Nephron (organoid): Measurements from ENCODE around the gene CLCN4.

Experiments used
- H3K27ac Mint-ChIP-seq, 3 experiments: 2 replicates each; pipeline ENCODE4 v1.8.0; 2020; ENCODE audit warnings: mixed read lengths in 3 of 3, mild to moderate bottlenecking in 2 of 3, moderate library complexity in 1 of 3
- H3K27me3 Mint-ChIP-seq: 2 replicates; pipeline ENCODE4 v1.8.0; 2021; ENCODE audit warnings: low read depth, mild to moderate bottlenecking, moderate library complexity, mixed read lengths
- H3K36me3 Mint-ChIP-seq: 2 replicates; pipeline ENCODE4 v1.8.0; 2020; ENCODE audit warnings: low read depth, mixed read lengths
- H3K4me1 Mint-ChIP-seq: 2 replicates; pipeline ENCODE4 v1.8.0; 2020; ENCODE audit warnings: mixed read lengths
- H3K4me3 Mint-ChIP-seq, 3 experiments: 2 replicates each; pipeline ENCODE4 v1.8.0; 2020; ENCODE audit warnings: mild to moderate bottlenecking in 3 of 3, mixed read lengths in 3 of 3, moderate library complexity in 2 of 3
- H3K9me3 Mint-ChIP-seq: 2 replicates; pipeline ENCODE4 v1.8.0; 2020; ENCODE audit warnings: mixed read lengths
- TF ChIP-seq, protein P1 (sequence below), 3 experiments: fragments of 200-600 bp; sonication (generic); IDR thresholded peaks; one replicate each; pipeline ENCODE4 v1.5.0; 2021; ENCODE audit warnings: antibody characterized with exemption in 3 of 3; ENCODE audit not compliant: unreplicated experiment in 3 of 3

The CLCN4 gene

DNA sequence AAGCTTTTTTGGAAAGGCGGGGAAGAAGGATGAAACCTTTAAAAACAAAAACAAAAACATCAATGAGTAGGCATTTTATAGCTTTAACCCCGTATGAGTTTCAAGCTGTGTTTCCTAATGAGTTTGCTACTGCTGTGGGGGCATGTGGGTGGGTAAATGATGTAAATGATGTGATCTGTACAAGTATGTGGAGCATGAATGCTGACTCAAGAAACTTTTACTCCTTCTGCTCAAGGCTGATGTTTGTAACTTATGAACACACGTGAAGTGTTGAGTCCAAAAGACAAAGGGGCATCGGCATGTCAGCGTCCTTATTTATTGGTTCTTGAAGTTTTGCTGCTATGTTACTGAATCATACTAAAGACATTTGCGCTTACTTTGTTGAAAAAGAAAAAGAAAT, 76.9 kb downstream of the CLCN4 start:
- H3K27ac Mint-ChIP-seq: no peak overlapping the region
- H3K36me3 Mint-ChIP-seq: peaks cover 20% of the 10 kb centered on the region
- no peaks in the 10 kb centered on the region for H3K27me3 Mint-ChIP-seq
- TF ChIP-seq, protein P1, sequence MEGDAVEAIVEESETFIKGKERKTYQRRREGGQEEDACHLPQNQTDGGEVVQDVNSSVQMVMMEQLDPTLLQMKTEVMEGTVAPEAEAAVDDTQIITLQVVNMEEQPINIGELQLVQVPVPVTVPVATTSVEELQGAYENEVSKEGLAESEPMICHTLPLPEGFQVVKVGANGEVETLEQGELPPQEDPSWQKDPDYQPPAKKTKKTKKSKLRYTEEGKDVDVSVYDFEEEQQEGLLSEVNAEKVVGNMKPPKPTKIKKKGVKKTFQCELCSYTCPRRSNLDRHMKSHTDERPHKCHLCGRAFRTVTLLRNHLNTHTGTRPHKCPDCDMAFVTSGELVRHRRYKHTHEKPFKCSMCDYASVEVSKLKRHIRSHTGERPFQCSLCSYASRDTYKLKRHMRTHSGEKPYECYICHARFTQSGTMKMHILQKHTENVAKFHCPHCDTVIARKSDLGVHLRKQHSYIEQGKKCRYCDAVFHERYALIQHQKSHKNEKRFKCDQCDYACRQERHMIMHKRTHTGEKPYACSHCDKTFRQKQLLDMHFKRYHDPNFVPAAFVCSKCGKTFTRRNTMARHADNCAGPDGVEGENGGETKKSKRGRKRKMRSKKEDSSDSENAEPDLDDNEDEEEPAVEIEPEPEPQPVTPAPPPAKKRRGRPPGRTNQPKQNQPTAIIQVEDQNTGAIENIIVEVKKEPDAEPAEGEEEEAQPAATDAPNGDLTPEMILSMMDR (IDR thresholded peaks at IDR 0.05; ENCODE audit: unreplicated experiment in 3 of 3): no peak
- no peak overlapping the region for H3K4me3 Mint-ChIP-seq
- H3K4me1 Mint-ChIP-seq: no peaks in the 10 kb centered on the region
- H3K9me3 Mint-ChIP-seq: no peaks in the 10 kb centered on the region

DNA sequence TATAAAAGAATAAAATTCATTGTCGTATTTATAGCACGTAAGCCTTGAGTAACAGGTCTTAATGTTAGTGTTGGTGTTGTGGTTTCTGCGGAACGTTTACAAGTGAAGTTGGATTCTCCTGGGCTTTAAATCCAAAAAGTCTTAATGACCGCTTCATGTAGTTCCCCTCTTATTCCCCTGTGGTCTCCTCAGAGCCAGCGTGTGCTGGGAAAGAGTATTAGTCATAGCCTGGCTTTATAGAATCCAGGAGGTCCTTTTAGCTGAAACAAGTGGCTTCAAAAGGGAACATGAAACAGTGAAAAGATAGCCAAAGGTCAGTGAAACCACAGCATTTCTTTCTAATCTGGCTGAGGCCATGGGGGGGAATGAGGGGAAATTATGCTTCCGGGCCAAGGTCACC, 79.1 kb downstream of the CLCN4 start:
- Mint-ChIP-seq H3K9me3 (no peaks in the 10 kb centered on the region), H3K36me3 (peaks cover 16% of the 10 kb centered on the region), H3K4me1 (no peaks in the 10 kb centered on the region), H3K27me3 (no peaks in the 10 kb centered on the region), H3K4me3 (no peak overlapping the region), H3K27ac (no peak overlapping the region)
- TF ChIP-seq, protein P1 (IDR thresholded peaks at IDR 0.05; ENCODE audit: unreplicated experiment in 3 of 3): no peak

DNA sequence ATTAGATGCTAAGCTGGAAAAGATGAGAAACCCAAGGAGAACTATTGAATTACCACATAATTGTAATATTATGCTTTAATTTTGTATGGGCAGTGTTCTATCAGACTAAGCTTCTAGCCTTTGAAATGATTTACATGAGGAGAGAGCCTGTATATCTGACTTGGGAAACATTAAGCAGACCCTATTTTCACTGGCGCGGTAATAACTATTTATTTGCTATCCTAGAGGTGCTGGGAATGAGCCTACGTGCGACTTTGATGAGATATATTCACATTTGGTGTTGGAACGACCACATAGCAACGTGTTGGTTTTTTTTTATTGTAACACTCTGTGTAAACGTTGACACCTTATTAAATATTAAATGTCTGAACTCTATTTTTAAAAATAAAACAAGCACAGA, 80.5 kb downstream of the CLCN4 start:
- TF ChIP-seq, protein P1 (IDR thresholded peaks at IDR 0.05; ENCODE audit: unreplicated experiment in 3 of 3): no peak
- Mint-ChIP-seq H3K4me3 (no peak overlapping the region), H3K27ac (no peak overlapping the region), H3K4me1 (no peaks in the 10 kb centered on the region), H3K9me3 (no peaks in the 10 kb centered on the region), H3K27me3 (peaks cover 4% of the 10 kb centered on the region), H3K36me3 (peaks cover 16% of the 10 kb centered on the region)

DNA sequence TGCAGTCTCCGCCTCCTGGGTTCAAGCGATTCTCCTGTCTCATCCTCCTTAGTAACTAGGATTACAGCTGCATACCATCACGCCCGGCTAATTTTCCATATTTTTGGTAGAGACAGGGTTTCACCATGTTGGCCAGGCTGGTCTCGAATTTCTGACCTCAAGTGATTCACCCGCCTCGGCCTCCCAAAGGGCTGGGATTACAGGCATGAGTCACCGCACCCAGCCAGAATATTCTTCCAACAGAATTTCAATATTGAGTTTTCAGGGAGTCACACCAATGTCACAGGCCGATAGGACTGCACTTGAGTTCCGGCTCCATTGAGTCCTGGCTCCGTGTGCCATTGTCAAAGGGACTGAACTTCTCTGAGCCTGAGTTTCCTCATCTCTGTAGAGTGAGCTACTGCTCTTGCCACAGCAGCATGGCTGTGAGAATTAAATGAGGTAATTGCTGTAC, 82.9 kb downstream of the CLCN4 start:
- TF ChIP-seq, protein P1 (IDR thresholded peaks at IDR 0.05; ENCODE audit: unreplicated experiment in 3 of 3): no peak
- peaks cover 7% of the 10 kb centered on the region for H3K27me3 Mint-ChIP-seq
- no peaks in the 10 kb centered on the region for H3K9me3 Mint-ChIP-seq
- H3K4me1 Mint-ChIP-seq: peaks cover 13% of the 10 kb centered on the region
- no peak overlapping the region for H3K27ac Mint-ChIP-seq
- peaks cover 10% of the 10 kb centered on the region for H3K36me3 Mint-ChIP-seq
- no peak overlapping the region for H3K4me3 Mint-ChIP-seq

DNA sequence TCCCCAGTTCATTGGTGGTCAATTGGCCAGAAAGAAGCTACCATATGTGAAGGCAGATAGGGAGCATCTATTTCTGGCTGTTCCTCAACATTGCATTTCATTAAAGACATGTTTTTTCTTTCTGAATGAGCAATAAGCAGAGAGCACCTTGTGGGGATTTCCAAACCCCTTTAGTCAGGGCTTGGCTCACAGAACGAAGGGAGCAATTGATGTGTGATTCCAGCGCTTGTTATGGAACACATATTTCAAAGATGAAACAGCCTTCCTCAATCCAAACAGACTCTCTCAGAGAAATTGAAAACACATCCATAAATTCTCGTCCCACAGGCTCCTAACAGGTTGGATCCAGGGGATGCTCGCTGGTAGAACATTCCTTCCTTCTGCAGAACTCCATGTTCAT, 84.1 kb downstream of the CLCN4 start:
- Mint-ChIP-seq H3K27ac (no peak overlapping the region), H3K36me3 (no peaks in the 10 kb centered on the region), H3K4me3 (no peak overlapping the region), H3K27me3 (peaks cover 10% of the 10 kb centered on the region), H3K4me1 (peaks cover 25% of the 10 kb centered on the region), H3K9me3 (no peaks in the 10 kb centered on the region)
- TF ChIP-seq, protein P1 (IDR thresholded peaks at IDR 0.05; ENCODE audit: unreplicated experiment in 3 of 3): no peak

DNA sequence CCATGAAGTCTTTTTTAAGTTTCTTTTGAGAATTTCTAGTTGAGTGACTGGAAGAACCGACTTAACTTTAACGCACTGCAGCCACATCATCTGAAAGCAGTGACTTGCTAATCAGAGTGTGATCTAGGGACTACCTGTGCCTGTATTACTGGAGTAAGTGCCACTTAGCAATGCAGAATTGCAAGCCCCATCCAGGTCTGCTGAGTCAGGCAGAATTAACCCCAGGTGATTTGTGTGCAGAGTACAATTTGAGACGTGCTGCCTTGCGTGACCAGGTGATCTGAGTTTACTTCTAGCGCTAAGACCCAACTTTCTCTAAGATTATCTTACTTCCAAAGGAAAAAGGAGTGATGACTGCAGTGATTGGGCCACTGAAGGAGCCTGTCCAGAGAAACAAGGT, 85.3 kb downstream of the CLCN4 start:
- no peaks in the 10 kb centered on the region for H3K9me3 Mint-ChIP-seq
- no peak overlapping the region for H3K27ac Mint-ChIP-seq
- no peak overlapping the region for H3K4me3 Mint-ChIP-seq
- TF ChIP-seq, protein P1 (IDR thresholded peaks at IDR 0.05; ENCODE audit: unreplicated experiment in 3 of 3): no peak
- no peaks in the 10 kb centered on the region for H3K36me3 Mint-ChIP-seq
- H3K4me1 Mint-ChIP-seq: peaks cover 36% of the 10 kb centered on the region
- peaks cover 10% of the 10 kb centered on the region for H3K27me3 Mint-ChIP-seq
